GM12872 (cell line): ENCODE measurements around the gene RHNO1.

Experiments
- TF ChIP-seq, protein P1 (sequence below): IDR thresholded peaks from 3 replicates; pipeline ENCODE4 v1.5.1; 2011; ENCODE audit warnings: low read depth, mild to moderate bottlenecking, low read length, moderate library complexity; ENCODE audit not compliant: insufficient read depth

The RHNO1 gene

DNA sequence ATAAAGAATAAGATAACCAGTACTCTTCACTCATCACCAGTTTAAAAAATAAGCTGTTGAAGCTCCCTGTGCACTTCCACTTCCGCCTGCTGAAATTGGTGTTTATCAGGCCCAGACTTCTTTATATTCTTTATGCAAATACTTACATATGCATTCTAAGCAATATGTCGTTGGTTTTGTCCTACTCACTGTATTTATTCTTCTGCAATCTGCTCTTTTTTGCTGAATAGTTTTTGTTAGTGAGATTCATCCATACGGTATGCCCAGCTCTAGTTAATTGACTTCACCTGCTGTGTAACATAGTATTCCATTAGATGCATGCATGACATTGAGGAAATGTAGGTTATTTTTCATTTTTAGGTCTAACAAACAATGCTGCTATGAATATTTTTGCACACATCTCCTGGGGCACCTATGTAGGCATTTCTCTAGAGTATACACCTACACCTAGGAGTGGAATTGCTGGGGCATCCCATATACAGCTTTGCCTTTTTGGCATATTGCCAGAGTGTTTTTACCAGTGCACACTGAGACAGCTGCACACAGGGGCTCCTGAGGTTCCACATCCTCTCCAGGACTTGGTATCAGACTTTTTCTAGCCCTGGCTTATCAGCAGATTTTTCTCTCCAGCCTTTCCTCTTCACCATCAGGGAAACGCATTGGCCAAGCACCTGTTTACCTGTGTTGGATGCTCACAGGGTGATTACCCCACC lies 41.2 kb upstream of the RHNO1 start:
- TF ChIP-seq, protein P1, sequence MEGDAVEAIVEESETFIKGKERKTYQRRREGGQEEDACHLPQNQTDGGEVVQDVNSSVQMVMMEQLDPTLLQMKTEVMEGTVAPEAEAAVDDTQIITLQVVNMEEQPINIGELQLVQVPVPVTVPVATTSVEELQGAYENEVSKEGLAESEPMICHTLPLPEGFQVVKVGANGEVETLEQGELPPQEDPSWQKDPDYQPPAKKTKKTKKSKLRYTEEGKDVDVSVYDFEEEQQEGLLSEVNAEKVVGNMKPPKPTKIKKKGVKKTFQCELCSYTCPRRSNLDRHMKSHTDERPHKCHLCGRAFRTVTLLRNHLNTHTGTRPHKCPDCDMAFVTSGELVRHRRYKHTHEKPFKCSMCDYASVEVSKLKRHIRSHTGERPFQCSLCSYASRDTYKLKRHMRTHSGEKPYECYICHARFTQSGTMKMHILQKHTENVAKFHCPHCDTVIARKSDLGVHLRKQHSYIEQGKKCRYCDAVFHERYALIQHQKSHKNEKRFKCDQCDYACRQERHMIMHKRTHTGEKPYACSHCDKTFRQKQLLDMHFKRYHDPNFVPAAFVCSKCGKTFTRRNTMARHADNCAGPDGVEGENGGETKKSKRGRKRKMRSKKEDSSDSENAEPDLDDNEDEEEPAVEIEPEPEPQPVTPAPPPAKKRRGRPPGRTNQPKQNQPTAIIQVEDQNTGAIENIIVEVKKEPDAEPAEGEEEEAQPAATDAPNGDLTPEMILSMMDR, result no peak

DNA sequence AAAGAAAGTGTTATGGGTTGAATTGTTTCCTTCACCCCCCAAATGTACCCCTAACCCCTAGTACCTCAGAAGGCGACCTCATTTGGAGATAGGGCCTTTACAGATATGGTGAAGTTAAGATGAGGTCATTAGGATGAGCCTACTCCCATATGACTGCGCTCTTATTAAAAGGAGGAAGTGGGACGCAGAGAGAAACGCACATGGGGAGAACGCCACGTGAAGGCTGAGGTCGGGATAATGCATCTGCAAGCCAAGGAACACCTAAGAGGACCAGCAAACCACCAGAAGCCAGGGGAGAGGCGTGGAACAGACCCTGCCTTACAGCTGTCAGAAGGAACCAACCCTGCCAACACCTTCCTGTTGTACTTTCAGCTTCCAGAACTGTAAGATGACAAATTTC lies 40.4 kb upstream of the RHNO1 start:
- TF ChIP-seq, protein P1, result no peak

DNA sequence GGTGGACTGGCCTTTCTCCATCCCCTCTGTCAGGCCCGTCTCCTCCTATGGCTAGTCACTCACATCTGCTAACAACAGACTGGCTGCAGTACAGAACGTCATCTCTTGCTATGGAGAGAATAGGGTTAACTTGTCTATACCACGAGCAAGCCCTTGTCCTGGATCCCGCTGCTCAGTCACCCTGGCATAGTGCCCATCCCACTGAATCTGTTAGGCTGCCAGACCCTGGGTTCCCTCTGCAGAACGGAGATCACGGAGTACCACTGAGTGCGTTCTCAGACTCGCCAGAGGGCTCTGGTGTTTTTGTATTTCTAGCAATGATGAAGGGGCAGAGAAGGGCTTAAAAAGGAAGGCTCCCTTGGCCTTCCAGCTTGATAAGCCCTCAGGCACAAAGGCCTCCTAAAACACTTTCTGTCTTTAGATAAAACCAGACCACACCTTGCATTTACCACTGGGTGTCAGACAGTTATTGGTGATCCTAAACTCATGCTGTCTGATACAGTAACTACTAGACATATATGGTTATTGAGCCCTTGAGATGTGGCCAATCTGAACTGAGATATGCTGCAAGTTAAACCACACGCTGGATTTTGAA lies 35.9 kb upstream of the RHNO1 start:
- TF ChIP-seq, protein P1, result no peak

DNA sequence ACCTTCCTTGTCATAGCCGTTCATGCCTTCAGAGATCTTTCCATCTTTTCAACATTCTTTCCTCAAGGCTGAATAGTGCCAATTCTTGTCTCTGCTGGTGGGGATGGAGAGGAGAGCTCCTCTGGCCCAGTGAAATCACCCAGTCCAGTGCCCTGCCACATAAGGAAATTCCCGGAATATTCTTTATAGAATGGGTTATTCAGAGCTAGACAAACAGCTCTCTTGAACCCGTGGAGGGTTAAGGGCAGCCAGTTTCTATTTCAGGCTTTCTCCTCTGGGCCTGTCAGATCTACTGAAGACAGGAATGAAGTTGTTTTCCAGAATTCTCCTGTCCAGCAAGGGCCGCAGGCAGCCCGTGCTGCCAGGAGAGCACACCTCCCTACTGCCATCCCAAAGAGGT lies 34.1 kb upstream of the RHNO1 start:
- TF ChIP-seq, protein P1, result no peak

DNA sequence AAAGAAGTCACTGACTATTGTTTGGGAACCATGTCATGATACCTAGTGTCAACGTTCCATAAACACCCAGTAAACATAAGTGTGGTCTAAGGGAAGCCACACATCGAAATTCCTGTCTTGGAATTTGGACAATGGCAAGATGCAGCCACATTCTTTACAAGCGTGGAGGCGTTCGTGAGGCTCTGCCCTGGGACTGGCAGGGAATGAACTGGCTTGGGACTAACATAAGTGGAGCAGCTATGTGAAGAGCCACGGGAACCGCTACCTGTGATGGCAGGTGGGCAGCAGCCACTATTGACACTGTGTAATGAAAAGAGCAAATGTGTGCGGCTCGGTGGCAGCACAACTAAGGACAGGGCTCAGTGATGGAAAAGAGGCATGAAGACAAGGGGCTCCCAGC lies 32.2 kb upstream of the RHNO1 start:
- TF ChIP-seq, protein P1, result no peak

DNA sequence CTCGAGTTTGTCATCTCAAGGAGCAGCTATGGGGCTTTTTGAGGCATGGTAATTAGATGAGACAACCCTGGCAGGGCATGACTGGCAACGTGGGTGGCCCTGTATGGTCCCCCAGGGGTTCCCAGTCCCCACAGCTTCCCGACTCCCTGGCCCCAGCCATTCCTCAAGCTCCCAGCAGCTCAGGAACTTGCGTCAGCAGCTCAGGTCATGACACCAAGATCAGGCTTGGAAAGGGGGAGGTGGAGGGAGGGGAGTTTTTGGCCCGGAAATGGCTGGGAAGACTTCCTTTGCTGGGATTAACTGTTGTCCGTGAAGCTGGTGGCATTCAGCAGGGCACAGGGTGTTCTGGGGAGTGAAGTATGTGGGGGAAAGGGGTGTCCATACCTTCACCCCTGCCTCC lies 31.7 kb upstream of the RHNO1 start:
- TF ChIP-seq, protein P1, result no peak

DNA sequence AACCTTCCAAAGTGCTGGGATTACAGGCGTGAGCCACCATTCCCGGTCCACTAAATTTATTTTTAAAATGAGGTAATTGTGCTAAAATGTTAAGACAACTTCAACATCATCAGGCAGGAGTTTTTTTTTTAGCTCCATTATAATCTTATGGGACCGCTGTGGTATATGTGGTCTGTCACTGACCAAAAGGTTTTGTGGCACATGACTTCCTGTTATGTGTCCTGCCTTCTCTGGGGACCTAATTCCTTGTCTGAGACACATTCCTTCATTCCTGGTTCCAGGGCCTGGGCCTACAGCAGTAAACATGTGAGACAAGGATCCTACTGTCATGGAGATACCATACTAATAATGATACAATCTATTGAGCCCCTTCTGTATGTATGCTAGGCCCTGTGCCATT lies 25.1 kb upstream of the RHNO1 start:
- TF ChIP-seq, protein P1, result no peak

DNA sequence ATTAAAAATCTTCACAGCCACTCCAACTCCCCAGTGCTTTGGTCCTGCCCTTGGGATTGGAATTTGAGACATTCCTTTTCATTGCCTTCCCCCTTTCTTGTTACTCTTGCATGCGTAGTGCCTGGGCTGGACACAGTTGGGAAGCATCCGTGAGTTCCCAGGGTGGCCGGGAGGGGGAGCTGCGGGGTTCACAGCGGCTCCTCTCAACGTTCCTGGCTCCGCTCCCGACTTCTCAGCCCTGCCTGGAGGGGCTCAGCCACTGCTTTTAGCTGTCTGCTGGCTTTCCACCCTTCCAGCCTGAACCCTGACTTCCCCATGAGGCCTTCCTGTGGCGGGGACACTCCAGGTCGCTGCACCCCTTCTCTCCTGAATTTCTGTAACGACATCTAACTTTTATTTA lies 23.4 kb upstream of the RHNO1 start:
- TF ChIP-seq, protein P1, result peak; percentile 64
